HepG2 (cell line): ENCODE results near the gene POLDIP3. TPM values are rescaled to one million over a fixed set of nuclear protein-coding genes. Genes with fewer than 3 reads are reported as not detected.

ENCODE experiments used
- BRCA1 ChIP-seq: sonication (generic); formaldehyde crosslinking; IDR thresholded peaks from 2 replicates; pipeline ENCODE4 v1.4.0; 2020; ENCODE audit warnings: missing genetic modification reagents
- CCDC6 ChIP-seq: sonication (generic); formaldehyde crosslinking; IDR thresholded peaks from 2 replicates; pipeline ENCODE4 v1.8.1; 2022; ENCODE audit warnings: mild to moderate bottlenecking, missing genetic modification reagents, moderate library complexity
- FOXO1 ChIP-seq: sonication (generic); formaldehyde crosslinking; IDR thresholded peaks from 2 replicates; pipeline ENCODE4 v1.4.0; 2020; ENCODE audit warnings: missing genetic modification reagents
- GATAD2A ChIP-seq: IDR thresholded peaks from 2 replicates; pipeline ENCODE4 v1.6.1; 2016
- SATB2 ChIP-seq: sonication (generic); formaldehyde crosslinking; IDR thresholded peaks from 2 replicates; pipeline ENCODE4 v1.5.0; 2020; ENCODE audit warnings: missing genetic modification reagents
- TCF7 ChIP-seq: sonication (generic); IDR thresholded peaks from 2 replicates; pipeline ENCODE4 v1.6.1; 2016; ENCODE audit warnings: antibody characterized with exemption, low read depth
- WIZ ChIP-seq: sonication (generic); formaldehyde crosslinking; IDR thresholded peaks from 2 replicates; pipeline ENCODE4 v1.5.1; 2020; ENCODE audit warnings: mild to moderate bottlenecking, missing genetic modification reagents
- ZNF205 ChIP-seq: IDR thresholded peaks from 2 replicates; pipeline ENCODE4 v1.6.1; 2018; ENCODE audit warnings: missing biosample characterization, missing genetic modification reagents
- ZNF235 ChIP-seq: sonication (generic); formaldehyde crosslinking; IDR thresholded peaks from 2 replicates; pipeline ENCODE4 v1.8.1; 2023; ENCODE audit warnings: mild to moderate bottlenecking, missing genetic modification reagents, borderline replicate concordance
- ZNF292 ChIP-seq: sonication (generic); formaldehyde crosslinking; IDR thresholded peaks from 2 replicates; pipeline ENCODE4 v1.8.1; 2022; ENCODE audit warnings: mild to moderate bottlenecking, low read depth, missing genetic modification reagents, borderline replicate concordance
- ZNF746 ChIP-seq: sonication (generic); formaldehyde crosslinking; IDR thresholded peaks from 2 replicates; pipeline ENCODE4 v1.8.0; 2022; ENCODE audit warnings: mild to moderate bottlenecking, missing genetic modification reagents
- ZSCAN30 ChIP-seq: sonication (generic); formaldehyde crosslinking; IDR thresholded peaks from 2 replicates; pipeline ENCODE4 v1.5.0; 2020; ENCODE audit warnings: mild to moderate bottlenecking, missing genetic modification reagents
- polyA plus RNA-seq, 8 experiments: library from polyadenylated mRNA; depleted of rRNA in 3 of 8; stranded (reverse) in 7 of 8; unstranded in 1 of 8; fragments of >200 nt; fragmentation: Illumina TruSeq in 4 of 8; extraction: Trizol in 4 of 8; gene quantifications; 2 replicates each; pipeline versions ENCODE4 v1.2.1 to v1.2.3, GENCODE V29; 2011 to 2016; ENCODE audit warnings: low read depth in 4 of 8, missing spikeins in 1 of 8, mixed read lengths in 1 of 8; ENCODE audit not compliant: insufficient read depth in 1 of 8
- total RNA-seq, 5 experiments: library from RNA; depleted of rRNA; stranded (reverse); fragments of >200 nt; fragmentation: Illumina TruSeq; extraction: Trizol; gene quantifications; 2 replicates each; pipeline ENCODE4 v1.2.3, GENCODE V29; 2016; ENCODE audit warnings: low read depth in 1 of 5
- TF ChIP-seq, protein P1 (sequence below): IDR thresholded peaks from 2 replicates; pipeline ENCODE4 v1.4.0; 2020; ENCODE audit warnings: mild to moderate bottlenecking, missing genetic modification reagents
- TF ChIP-seq, protein P2 (sequence below): sonication (generic); formaldehyde crosslinking; IDR thresholded peaks from 2 replicates; pipeline ENCODE4 v1.4.0; 2020; ENCODE audit warnings: missing genetic modification reagents, borderline replicate concordance
- TF ChIP-seq, protein P3 (sequence below): sonication (generic); formaldehyde crosslinking; IDR thresholded peaks from 2 replicates; pipeline ENCODE4 v1.9.0; 2021; ENCODE audit warnings: mild to moderate bottlenecking, missing genetic modification reagents

Gene POLDIP3
- total and polyA plus RNA-seq, 2 of the 13 experiments (the other 11 are each of a cell fraction or from before 2014, with no cell fraction given): 45.8 to 47.4 TPM

DNA sequence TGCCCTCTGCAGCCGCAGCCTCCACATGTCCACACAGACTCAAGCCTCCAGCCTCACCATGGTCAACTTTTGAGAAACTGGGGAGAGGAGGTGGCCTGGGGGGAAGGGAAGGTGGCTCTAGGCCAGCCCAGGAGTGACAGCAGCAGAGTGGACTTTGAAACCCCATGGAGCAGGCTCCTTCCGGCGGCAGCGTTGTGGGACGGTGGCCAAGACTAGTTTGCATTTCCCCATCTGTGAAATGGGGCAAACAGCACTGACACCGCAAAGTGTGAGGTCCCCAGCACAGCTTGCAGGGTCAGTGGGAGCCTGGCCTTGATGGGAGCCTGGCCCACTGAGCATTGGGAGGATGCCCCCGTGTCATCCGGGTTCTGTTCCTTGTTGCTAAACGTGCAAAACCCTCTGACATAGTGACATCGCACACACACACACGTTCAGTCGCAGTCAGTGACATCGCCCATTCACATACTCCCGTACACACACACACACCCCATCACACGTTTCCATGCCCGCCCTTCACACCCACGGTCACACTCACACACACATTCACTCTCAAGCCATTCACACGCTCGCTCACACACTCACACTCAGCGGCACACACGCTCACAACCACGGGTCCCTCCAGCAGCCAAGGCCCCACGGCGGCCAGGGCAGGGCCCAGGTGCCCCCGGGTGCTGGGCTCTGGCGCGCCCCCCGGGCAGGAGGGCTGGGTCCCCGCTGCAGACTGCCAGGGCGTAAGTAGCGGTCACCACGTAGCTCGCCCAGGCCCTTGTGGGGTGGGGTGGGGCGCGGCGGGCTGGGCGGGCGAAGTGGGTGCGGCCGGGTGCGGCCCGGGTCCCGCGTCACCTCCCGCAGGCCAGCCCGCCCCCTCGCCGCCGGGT is 33.9 kb upstream of the POLDIP3 start (continued):
- TF ChIP-seq ZNF205 (CRISPR knock-in tag) (peak; percentile 77), ZNF235 (CRISPR knock-in tag) (0 out of 2 replicates have a peak, but pooled peaks have one; percentile 21), TCF7 (no peak), ZNF746 (CRISPR knock-in tag) (peak; percentile 33; the same call in 1 of the 2 replicates), ZSCAN30 (CRISPR knock-in tag) (no peak), ZNF292 (CRISPR knock-in tag) (peak; percentile 70; the same call in 1 of the 2 replicates), BRCA1 (CRISPR knock-in tag) (peak; percentile 75; the same call in 1 of the 2 replicates), FOXO1 (CRISPR knock-in tag) (peak; percentile 29; the same call in 1 of the 2 replicates), SATB2 (CRISPR knock-in tag) (no peak), WIZ (CRISPR knock-in tag) (no peak), GATAD2A (CRISPR knock-in tag) (peak; percentile 80), CCDC6 (peak; percentile 86)
- TF ChIP-seq, protein P1, sequence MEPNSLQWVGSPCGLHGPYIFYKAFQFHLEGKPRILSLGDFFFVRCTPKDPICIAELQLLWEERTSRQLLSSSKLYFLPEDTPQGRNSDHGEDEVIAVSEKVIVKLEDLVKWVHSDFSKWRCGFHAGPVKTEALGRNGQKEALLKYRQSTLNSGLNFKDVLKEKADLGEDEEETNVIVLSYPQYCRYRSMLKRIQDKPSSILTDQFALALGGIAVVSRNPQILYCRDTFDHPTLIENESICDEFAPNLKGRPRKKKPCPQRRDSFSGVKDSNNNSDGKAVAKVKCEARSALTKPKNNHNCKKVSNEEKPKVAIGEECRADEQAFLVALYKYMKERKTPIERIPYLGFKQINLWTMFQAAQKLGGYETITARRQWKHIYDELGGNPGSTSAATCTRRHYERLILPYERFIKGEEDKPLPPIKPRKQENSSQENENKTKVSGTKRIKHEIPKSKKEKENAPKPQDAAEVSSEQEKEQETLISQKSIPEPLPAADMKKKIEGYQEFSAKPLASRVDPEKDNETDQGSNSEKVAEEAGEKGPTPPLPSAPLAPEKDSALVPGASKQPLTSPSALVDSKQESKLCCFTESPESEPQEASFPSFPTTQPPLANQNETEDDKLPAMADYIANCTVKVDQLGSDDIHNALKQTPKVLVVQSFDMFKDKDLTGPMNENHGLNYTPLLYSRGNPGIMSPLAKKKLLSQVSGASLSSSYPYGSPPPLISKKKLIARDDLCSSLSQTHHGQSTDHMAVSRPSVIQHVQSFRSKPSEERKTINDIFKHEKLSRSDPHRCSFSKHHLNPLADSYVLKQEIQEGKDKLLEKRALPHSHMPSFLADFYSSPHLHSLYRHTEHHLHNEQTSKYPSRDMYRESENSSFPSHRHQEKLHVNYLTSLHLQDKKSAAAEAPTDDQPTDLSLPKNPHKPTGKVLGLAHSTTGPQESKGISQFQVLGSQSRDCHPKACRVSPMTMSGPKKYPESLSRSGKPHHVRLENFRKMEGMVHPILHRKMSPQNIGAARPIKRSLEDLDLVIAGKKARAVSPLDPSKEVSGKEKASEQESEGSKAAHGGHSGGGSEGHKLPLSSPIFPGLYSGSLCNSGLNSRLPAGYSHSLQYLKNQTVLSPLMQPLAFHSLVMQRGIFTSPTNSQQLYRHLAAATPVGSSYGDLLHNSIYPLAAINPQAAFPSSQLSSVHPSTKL (CRISPR knock-in tag): peak; percentile 69
- TF ChIP-seq, protein P2, sequence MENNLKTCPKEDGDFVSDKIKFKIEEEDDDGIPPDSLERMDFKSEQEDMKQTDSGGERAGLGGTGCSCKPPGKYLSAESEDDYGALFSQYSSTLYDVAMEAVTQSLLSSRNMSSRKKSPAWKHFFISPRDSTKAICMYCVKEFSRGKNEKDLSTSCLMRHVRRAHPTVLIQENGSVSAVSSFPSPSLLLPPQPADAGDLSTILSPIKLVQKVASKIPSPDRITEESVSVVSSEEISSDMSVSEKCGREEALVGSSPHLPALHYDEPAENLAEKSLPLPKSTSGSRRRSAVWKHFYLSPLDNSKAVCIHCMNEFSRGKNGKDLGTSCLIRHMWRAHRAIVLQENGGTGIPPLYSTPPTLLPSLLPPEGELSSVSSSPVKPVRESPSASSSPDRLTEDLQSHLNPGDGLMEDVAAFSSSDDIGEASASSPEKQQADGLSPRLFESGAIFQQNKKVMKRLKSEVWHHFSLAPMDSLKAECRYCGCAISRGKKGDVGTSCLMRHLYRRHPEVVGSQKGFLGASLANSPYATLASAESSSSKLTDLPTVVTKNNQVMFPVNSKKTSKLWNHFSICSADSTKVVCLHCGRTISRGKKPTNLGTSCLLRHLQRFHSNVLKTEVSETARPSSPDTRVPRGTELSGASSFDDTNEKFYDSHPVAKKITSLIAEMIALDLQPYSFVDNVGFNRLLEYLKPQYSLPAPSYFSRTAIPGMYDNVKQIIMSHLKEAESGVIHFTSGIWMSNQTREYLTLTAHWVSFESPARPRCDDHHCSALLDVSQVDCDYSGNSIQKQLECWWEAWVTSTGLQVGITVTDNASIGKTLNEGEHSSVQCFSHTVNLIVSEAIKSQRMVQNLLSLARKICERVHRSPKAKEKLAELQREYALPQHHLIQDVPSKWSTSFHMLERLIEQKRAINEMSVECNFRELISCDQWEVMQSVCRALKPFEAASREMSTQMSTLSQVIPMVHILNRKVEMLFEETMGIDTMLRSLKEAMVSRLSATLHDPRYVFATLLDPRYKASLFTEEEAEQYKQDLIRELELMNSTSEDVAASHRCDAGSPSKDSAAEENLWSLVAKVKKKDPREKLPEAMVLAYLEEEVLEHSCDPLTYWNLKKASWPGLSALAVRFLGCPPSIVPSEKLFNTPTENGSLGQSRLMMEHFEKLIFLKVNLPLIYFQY (CRISPR knock-in tag): peak; percentile 81
- TF ChIP-seq, protein P3, sequence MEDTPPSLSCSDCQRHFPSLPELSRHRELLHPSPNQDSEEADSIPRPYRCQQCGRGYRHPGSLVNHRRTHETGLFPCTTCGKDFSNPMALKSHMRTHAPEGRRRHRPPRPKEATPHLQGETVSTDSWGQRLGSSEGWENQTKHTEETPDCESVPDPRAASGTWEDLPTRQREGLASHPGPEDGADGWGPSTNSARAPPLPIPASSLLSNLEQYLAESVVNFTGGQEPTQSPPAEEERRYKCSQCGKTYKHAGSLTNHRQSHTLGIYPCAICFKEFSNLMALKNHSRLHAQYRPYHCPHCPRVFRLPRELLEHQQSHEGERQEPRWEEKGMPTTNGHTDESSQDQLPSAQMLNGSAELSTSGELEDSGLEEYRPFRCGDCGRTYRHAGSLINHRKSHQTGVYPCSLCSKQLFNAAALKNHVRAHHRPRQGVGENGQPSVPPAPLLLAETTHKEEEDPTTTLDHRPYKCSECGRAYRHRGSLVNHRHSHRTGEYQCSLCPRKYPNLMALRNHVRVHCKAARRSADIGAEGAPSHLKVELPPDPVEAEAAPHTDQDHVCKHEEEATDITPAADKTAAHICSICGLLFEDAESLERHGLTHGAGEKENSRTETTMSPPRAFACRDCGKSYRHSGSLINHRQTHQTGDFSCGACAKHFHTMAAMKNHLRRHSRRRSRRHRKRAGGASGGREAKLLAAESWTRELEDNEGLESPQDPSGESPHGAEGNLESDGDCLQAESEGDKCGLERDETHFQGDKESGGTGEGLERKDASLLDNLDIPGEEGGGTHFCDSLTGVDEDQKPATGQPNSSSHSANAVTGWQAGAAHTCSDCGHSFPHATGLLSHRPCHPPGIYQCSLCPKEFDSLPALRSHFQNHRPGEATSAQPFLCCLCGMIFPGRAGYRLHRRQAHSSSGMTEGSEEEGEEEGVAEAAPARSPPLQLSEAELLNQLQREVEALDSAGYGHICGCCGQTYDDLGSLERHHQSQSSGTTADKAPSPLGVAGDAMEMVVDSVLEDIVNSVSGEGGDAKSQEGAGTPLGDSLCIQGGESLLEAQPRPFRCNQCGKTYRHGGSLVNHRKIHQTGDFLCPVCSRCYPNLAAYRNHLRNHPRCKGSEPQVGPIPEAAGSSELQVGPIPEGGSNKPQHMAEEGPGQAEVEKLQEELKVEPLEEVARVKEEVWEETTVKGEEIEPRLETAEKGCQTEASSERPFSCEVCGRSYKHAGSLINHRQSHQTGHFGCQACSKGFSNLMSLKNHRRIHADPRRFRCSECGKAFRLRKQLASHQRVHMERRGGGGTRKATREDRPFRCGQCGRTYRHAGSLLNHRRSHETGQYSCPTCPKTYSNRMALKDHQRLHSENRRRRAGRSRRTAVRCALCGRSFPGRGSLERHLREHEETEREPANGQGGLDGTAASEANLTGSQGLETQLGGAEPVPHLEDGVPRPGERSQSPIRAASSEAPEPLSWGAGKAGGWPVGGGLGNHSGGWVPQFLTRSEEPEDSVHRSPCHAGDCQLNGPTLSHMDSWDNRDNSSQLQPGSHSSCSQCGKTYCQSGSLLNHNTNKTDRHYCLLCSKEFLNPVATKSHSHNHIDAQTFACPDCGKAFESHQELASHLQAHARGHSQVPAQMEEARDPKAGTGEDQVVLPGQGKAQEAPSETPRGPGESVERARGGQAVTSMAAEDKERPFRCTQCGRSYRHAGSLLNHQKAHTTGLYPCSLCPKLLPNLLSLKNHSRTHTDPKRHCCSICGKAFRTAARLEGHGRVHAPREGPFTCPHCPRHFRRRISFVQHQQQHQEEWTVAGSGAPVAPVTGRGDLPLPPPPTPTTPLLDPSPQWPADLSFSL (CRISPR knock-in tag): peak; percentile 88; the same call in 1 of the 2 replicates
